HepG2 (cell line): Measurements from ENCODE around the gene CCDC34. TPM values are rescaled to one million over a fixed set of nuclear protein-coding genes. Genes with fewer than 3 reads are reported as not detected.
A peak's percentile ranks its signal among the peaks of the same experiment; 100 is the strongest.

Experiments used
- AGO1 ChIP-seq: fragments of 200-400 bp; formaldehyde crosslinking; IDR thresholded peaks from 2 replicates; pipeline ENCODE4 v1.6.1; 2017; ENCODE audit warnings: mild to moderate bottlenecking, low read depth, low read length, moderate library complexity; ENCODE audit not compliant: poor library complexity, severe bottlenecking
- ARID3A ChIP-seq: IDR thresholded peaks from 2 replicates; pipeline ENCODE4 v1.6.1; 2012; ENCODE audit warnings: low read depth, low read length, improper control_type of control experiment
- ATF2 ChIP-seq: sonication (generic); formaldehyde crosslinking; IDR thresholded peaks from 2 replicates; pipeline ENCODE4 v1.4.0; 2020; ENCODE audit warnings: missing genetic modification reagents
- EP300 ChIP-seq, 3 experiments: sonication (generic) in 1 of 3; formaldehyde crosslinking in 1 of 3; IDR thresholded peaks; 2 replicates each; pipeline versions ENCODE4 v1.5.1 to v1.6.1; 2011 to 2020; ENCODE audit warnings: low read depth in 2 of 3, low read length in 2 of 3, borderline replicate concordance in 1 of 3, improper control_type of control experiment in 1 of 3, mild to moderate bottlenecking in 1 of 3, missing genetic modification reagents in 1 of 3, moderate library complexity in 1 of 3
- HMG20A ChIP-seq: IDR thresholded peaks from 2 replicates; pipeline ENCODE4 v1.6.1; 2016; ENCODE audit warnings: borderline replicate concordance
- JUN ChIP-seq: sonication (generic); formaldehyde crosslinking; IDR thresholded peaks from 2 replicates; pipeline ENCODE4 v1.4.0; 2020; ENCODE audit warnings: mild to moderate bottlenecking, missing genetic modification reagents
- LCORL ChIP-seq, 2 experiments: fragments of 450-650 bp in 1 of 2; sonication (generic) in 1 of 2; formaldehyde crosslinking in 1 of 2; IDR thresholded peaks; 2 replicates each; pipeline versions ENCODE4 v1.5.0 to v1.6.1; 2017 to 2020; ENCODE audit warnings: antibody characterized with exemption in 1 of 2, missing genetic modification reagents in 1 of 2
- MEIS2 ChIP-seq: sonication (generic); formaldehyde crosslinking; IDR thresholded peaks from 2 replicates; pipeline ENCODE4 v1.9.0; 2021; ENCODE audit warnings: mild to moderate bottlenecking, missing genetic modification reagents
- NCOR1 ChIP-seq: fragments of 200-600 bp; sonication (generic); IDR thresholded peaks from 2 replicates; pipeline ENCODE4 v1.7.0; 2017; ENCODE audit warnings: antibody characterized with exemption, low read length, borderline replicate concordance
- REXO4 ChIP-seq: sonication (generic); formaldehyde crosslinking; IDR thresholded peaks from 2 replicates; pipeline ENCODE4 v1.8.0; 2022; ENCODE audit warnings: missing genetic modification reagents, mild to moderate bottlenecking, borderline replicate concordance
- SKI ChIP-seq: fragments of 450-650 bp; IDR thresholded peaks from one replicate; pipeline ENCODE4 v1.6.1; 2018; ENCODE audit warnings: mild to moderate bottlenecking; ENCODE audit not compliant: partially characterized antibody
- SMARCE1 ChIP-seq: fragments of 450-650 bp; IDR thresholded peaks from 2 replicates; pipeline ENCODE4 v1.6.1; 2017; ENCODE audit warnings: borderline replicate concordance
- TCF7 ChIP-seq: sonication (generic); IDR thresholded peaks from 2 replicates; pipeline ENCODE4 v1.6.1; 2016; ENCODE audit warnings: antibody characterized with exemption, low read depth
- ZBTB1 ChIP-seq: sonication (generic); formaldehyde crosslinking; IDR thresholded peaks from 2 replicates; pipeline ENCODE4 v1.4.0; 2020; ENCODE audit warnings: missing genetic modification reagents, borderline replicate concordance
- ZMYM4 ChIP-seq: sonication (generic); formaldehyde crosslinking; IDR thresholded peaks from 2 replicates; pipeline ENCODE4 v1.8.1; 2023; ENCODE audit warnings: mild to moderate bottlenecking, missing genetic modification reagents
- ZNF441 ChIP-seq: sonication (generic); formaldehyde crosslinking; IDR thresholded peaks from 2 replicates; pipeline ENCODE4 v1.7.0; 2021; ENCODE audit warnings: missing genetic modification reagents, borderline replicate concordance
- ZNF567 ChIP-seq: sonication (generic); formaldehyde crosslinking; IDR thresholded peaks from 2 replicates; pipeline ENCODE4 v1.8.1; 2023; ENCODE audit warnings: mild to moderate bottlenecking, missing genetic modification reagents, borderline replicate concordance
- ZSCAN31 ChIP-seq: sonication (generic); formaldehyde crosslinking; IDR thresholded peaks from 2 replicates; pipeline ENCODE4 v1.5.0; 2020; ENCODE audit warnings: low read depth, mild to moderate bottlenecking, missing genetic modification reagents
- polyA plus RNA-seq, 8 experiments: library from polyadenylated mRNA; depleted of rRNA in 3 of 8; stranded (reverse) in 7 of 8; unstranded in 1 of 8; fragments of >200 nt; fragmentation: Illumina TruSeq in 4 of 8; extraction: Trizol in 4 of 8; gene quantifications; 2 replicates each; pipeline versions ENCODE4 v1.2.1 to v1.2.3, GENCODE V29; 2011 to 2016; ENCODE audit warnings: low read depth in 4 of 8, missing spikeins in 1 of 8, mixed read lengths in 1 of 8; ENCODE audit not compliant: insufficient read depth in 1 of 8
- total RNA-seq, 5 experiments: library from RNA; depleted of rRNA; stranded (reverse); fragments of >200 nt; fragmentation: Illumina TruSeq; extraction: Trizol; gene quantifications; 2 replicates each; pipeline ENCODE4 v1.2.3, GENCODE V29; 2016; ENCODE audit warnings: low read depth in 1 of 5
- TF ChIP-seq, protein P1 (sequence below): sonication (generic); formaldehyde crosslinking; conservative IDR thresholded peaks from 2 replicates; pipeline ENCODE4 v1.4.0; 2020; ENCODE audit warnings: missing genetic modification reagents
- TF ChIP-seq, protein P2 (sequence below): fragments of 450-650 bp; IDR thresholded peaks from 2 replicates; pipeline ENCODE4 v1.6.1; 2017; ENCODE audit warnings: mild to moderate bottlenecking

CCDC34 gene
- total and polyA plus RNA-seq, 2 of the 13 experiments (the other 11 are each of a cell fraction or from before 2014, with no cell fraction given), result 7.6 to 34.3 TPM

DNA sequence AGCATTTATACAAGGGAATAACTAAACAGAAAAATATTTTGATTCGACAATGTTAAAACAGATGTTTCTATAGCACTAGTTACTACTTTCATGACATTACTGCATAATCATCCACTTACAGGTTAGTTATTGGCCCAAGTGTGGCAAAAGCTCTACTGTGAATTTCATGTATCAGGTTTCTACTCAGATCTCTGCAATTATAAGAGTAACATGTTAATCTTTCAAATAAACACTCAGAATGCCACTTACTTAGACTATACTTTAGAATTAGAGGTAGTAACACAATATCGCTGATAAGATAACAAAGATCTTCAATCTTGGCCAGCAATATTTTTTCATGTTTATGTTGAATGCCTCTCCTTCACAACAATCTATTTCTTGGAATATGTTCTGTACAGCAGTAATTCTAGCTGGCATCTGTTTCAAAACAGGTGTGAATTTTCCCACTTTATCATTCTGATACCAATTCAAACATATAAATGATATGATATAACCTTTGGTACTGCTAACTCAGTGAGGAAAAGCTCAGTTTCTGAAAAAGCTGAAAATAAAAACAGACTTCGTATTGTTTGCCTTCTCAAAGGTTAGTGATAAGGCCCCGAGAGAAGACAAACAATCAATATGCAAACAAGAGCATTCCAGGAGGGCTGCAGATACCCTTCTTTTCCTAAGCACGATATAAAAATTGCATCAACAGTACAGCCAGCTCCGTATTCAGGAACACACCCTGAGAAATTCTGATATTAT lies 11.0 kb upstream of the CCDC34 start (continued):
- TF ChIP-seq, protein P1, sequence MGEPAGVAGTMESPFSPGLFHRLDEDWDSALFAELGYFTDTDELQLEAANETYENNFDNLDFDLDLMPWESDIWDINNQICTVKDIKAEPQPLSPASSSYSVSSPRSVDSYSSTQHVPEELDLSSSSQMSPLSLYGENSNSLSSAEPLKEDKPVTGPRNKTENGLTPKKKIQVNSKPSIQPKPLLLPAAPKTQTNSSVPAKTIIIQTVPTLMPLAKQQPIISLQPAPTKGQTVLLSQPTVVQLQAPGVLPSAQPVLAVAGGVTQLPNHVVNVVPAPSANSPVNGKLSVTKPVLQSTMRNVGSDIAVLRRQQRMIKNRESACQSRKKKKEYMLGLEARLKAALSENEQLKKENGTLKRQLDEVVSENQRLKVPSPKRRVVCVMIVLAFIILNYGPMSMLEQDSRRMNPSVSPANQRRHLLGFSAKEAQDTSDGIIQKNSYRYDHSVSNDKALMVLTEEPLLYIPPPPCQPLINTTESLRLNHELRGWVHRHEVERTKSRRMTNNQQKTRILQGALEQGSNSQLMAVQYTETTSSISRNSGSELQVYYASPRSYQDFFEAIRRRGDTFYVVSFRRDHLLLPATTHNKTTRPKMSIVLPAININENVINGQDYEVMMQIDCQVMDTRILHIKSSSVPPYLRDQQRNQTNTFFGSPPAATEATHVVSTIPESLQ (CRISPR knock-in tag), result no peak
- TF ChIP-seq, protein P2, sequence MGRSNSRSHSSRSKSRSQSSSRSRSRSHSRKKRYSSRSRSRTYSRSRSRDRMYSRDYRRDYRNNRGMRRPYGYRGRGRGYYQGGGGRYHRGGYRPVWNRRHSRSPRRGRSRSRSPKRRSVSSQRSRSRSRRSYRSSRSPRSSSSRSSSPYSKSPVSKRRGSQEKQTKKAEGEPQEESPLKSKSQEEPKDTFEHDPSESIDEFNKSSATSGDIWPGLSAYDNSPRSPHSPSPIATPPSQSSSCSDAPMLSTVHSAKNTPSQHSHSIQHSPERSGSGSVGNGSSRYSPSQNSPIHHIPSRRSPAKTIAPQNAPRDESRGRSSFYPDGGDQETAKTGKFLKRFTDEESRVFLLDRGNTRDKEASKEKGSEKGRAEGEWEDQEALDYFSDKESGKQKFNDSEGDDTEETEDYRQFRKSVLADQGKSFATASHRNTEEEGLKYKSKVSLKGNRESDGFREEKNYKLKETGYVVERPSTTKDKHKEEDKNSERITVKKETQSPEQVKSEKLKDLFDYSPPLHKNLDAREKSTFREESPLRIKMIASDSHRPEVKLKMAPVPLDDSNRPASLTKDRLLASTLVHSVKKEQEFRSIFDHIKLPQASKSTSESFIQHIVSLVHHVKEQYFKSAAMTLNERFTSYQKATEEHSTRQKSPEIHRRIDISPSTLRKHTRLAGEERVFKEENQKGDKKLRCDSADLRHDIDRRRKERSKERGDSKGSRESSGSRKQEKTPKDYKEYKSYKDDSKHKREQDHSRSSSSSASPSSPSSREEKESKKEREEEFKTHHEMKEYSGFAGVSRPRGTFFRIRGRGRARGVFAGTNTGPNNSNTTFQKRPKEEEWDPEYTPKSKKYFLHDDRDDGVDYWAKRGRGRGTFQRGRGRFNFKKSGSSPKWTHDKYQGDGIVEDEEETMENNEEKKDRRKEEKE, result no peak
- TF ChIP-seq EP300 (IDR thresholded peaks at IDR 0.05; ENCODE audit: low read depth in 2 of 2, low read length in 2 of 2), result peak in 1 of 2 experiments; percentile 94; a peak in 2 of 4 replicates
- TF ChIP-seq EP300 (CRISPR knock-in tag; IDR thresholded peaks at IDR 0.05; ENCODE audit: borderline replicate concordance), result peak; percentile 48; the same call in 1 of the 2 replicates
- TF ChIP-seq SKI, result peak; percentile 43
- no peak for TF ChIP-seq REXO4 (CRISPR knock-in tag)
- no peak for TF ChIP-seq AGO1
- peak; percentile 38; the same call in 1 of the 2 replicates for TF ChIP-seq ZMYM4 (CRISPR knock-in tag)
- TF ChIP-seq ZNF567 (CRISPR knock-in tag), result no peak
- no peak for TF ChIP-seq ZBTB1 (CRISPR knock-in tag)
- TF ChIP-seq NCOR1, result peak; percentile 81; the same call in 1 of the 2 replicates
- peak; percentile 57; the same call in 1 of the 2 replicates for TF ChIP-seq TCF7
- no peak for TF ChIP-seq MEIS2 (CRISPR knock-in tag)
- no peak for TF ChIP-seq LCORL (IDR thresholded peaks at IDR 0.05)
- TF ChIP-seq LCORL (CRISPR knock-in tag; IDR thresholded peaks at IDR 0.05), result 0 out of 2 replicates have a peak, but pooled peaks have one; percentile 43
- no peak for TF ChIP-seq ZSCAN31 (CRISPR knock-in tag)
- TF ChIP-seq HMG20A (CRISPR knock-in tag), result peak; percentile 76; the same call in 1 of the 2 replicates
- peak; percentile 86; the same call in 1 of the 2 replicates for TF ChIP-seq SMARCE1
- TF ChIP-seq ARID3A, result peak; percentile 95
- TF ChIP-seq ZNF441 (CRISPR knock-in tag), result no peak
- 0 out of 2 replicates have a peak, but pooled peaks have one; percentile 51 for TF ChIP-seq ATF2 (CRISPR knock-in tag)
- TF ChIP-seq JUN (CRISPR knock-in tag), result no peak
